Stimulated activated naive CD8-positive, alpha-beta T cell treated with anti-CD3 and anti-CD28 coated beads, Interleukin-15, Interleukin-2, amounts not matched to agents 100 ng/mL and 50 ng/mL, for 24 hours (primary cell): ENCODE data around the gene CNTN4.

ENCODE experiments used
- H3K27ac Mint-ChIP-seq: one replicate; pipeline ENCODE4 v1.8.0; 2021; ENCODE audit warnings: mild to moderate bottlenecking, mixed read lengths
- H3K27me3 Mint-ChIP-seq: one replicate; pipeline ENCODE4 v1.8.0; 2021; ENCODE audit warnings: mixed read lengths
- H3K36me3 Mint-ChIP-seq: one replicate; pipeline ENCODE4 v1.8.0; 2021; ENCODE audit warnings: low read depth, mixed read lengths
- H3K4me1 Mint-ChIP-seq: one replicate; pipeline ENCODE4 v1.8.0; 2021; ENCODE audit warnings: low read depth, mixed read lengths
- H3K4me3 Mint-ChIP-seq: one replicate; pipeline ENCODE4 v1.8.0; 2021; ENCODE audit warnings: mild to moderate bottlenecking, mixed read lengths
- H3K9me3 Mint-ChIP-seq: one replicate; pipeline ENCODE4 v1.8.0; 2021; ENCODE audit warnings: mixed read lengths

CNTN4 gene

DNA sequence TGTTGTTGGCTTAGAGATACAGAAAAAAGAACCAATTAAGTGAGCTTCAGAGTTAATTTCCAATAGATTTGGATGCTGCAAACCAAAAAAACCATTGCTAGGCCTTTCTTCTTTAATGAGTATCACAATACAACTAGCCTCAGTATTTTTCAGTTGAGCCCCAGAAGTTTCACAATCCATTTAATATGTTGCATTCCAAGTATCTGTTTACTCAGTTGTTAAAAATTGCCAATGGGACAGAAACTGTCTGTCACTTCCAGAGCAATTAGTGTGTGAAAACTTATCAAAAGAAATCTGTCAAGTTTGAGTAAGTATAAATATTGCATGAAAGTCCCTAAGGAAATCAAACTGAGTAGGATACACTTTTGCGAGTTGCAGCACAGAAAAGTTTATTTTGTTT is 763.7 kb downstream of the CNTN4 start:
- no peaks in the 10 kb centered on the region for H3K36me3 Mint-ChIP-seq
- no peak overlapping the region for H3K4me3 Mint-ChIP-seq
- peaks cover 4% of the 10 kb centered on the region for H3K27me3 Mint-ChIP-seq
- no peak overlapping the region for H3K27ac Mint-ChIP-seq
- H3K9me3 Mint-ChIP-seq: no peaks in the 10 kb centered on the region
- H3K4me1 Mint-ChIP-seq: no peaks in the 10 kb centered on the region

DNA sequence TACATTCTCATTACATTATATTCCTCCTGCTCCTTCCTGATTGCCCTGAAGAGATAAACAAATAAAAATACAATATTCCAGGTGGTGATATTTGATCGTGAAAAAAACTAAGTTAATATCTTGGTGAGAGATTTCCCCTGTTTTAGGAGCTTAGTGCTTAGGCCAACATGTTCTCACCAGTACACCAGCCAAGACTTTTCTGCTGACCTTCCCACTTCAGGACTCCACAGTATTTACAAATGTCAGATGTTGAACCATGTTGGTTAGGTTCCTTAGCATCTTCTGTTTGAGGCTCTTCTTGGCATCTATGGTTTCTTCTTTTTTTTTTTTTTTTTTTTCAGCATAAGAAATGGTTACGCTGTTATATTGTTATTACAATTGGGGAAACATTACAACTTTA is 764.5 kb downstream of the CNTN4 start:
- Mint-ChIP-seq H3K4me3 (no peak overlapping the region), H3K27me3 (peaks cover 7% of the 10 kb centered on the region), H3K27ac (no peak overlapping the region), H3K4me1 (no peaks in the 10 kb centered on the region), H3K36me3 (no peaks in the 10 kb centered on the region), H3K9me3 (no peaks in the 10 kb centered on the region)

DNA sequence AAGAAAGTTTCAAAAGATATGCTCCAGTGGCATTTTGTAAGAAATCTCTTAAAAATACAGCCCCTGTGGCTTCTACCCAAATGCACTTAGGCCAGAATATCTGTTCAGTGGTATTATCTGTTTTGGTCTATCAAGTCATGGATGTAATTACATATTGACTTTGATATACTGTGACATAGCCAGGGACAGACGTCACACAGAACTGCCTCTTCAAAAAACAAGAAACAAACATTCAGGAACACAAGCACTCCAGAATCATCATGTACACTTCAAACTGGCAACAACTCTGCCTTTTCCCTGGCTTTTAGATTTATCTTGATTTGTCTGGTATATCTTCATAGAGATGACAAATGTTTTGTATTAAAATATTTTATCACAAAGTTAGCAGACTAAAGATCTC is 771.2 kb downstream of the CNTN4 start:
- H3K27ac Mint-ChIP-seq: no peak overlapping the region
- H3K4me3 Mint-ChIP-seq: no peak overlapping the region
- H3K27me3 Mint-ChIP-seq: peaks cover 8% of the 10 kb centered on the region
- no peaks in the 10 kb centered on the region for H3K4me1 Mint-ChIP-seq
- no peaks in the 10 kb centered on the region for H3K36me3 Mint-ChIP-seq
- no peaks in the 10 kb centered on the region for H3K9me3 Mint-ChIP-seq

DNA sequence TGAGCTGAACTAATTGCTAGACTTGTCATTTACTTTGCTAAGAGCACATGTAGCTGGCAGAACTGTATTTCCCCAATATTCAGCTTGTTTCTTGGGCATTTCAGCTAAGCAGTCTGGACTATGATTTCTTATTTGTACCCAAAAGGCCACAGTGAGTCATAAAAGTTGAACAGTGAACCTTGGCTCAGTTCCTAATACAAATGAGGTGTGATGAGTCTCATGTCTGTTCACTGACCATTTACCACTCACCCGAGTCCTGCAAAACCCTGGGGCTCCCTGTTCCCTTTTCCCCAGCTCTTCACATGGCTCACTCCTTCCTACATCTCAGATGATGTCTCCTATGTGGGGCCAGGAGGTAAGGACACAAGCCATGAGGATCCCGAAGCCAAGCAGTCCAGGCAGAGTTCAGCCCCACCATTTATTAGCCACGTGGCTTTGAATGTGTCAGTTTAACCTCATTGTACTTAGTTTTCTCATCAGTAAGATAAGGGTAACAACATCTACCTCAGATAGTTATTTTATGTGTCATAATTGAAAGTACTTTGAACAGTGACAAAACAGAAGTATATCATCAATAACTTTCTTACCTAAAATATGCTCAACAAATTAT is 772.2 kb downstream of the CNTN4 start:
- H3K36me3 Mint-ChIP-seq: no peaks in the 10 kb centered on the region
- H3K9me3 Mint-ChIP-seq: no peaks in the 10 kb centered on the region
- no peak overlapping the region for H3K4me3 Mint-ChIP-seq
- H3K27me3 Mint-ChIP-seq: peaks cover 8% of the 10 kb centered on the region
- no peak overlapping the region for H3K27ac Mint-ChIP-seq
- no peaks in the 10 kb centered on the region for H3K4me1 Mint-ChIP-seq

DNA sequence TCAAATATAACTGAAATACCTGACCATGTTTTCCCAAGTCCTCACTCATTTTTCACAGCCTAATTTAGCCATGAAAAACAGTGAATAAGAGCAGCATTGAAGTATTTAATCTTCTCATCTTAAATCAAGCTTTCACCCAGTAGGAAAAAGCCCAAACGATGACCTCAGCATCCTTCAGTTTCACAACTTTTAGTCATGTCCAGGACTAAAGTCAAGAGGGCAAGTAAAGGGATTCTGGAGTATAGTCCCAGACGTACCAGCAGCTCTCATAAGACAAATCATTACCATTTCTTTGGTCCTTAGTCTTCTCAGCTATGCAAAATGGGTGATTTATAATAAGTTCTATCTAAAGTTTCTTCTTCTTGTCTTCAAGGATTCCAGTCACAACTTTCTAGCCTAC is 774.2 kb downstream of the CNTN4 start:
- peaks cover 5% of the 10 kb centered on the region for H3K27me3 Mint-ChIP-seq
- H3K36me3 Mint-ChIP-seq: no peaks in the 10 kb centered on the region
- H3K9me3 Mint-ChIP-seq: no peaks in the 10 kb centered on the region
- no peak overlapping the region for H3K4me3 Mint-ChIP-seq
- H3K4me1 Mint-ChIP-seq: no peaks in the 10 kb centered on the region
- H3K27ac Mint-ChIP-seq: no peak overlapping the region

DNA sequence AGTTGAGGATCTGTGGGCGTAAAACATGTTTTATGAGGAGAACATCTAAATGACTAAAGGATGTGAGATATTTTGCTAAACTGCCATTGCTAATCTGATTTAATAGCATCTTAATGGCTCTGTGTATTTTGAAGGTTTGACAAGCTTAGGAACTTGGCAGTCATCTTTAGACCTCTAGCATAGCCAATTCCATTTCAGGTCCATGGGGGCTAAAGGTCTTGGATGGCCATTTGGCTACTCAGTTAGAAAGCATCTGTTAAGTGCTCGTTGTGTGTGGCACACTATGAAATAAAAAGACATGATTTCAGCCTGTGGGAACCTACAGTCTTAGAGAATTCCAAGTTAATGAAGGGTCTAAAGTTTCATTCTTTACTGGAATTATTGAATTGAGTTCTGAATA is 775.3 kb downstream of the CNTN4 start:
- Mint-ChIP-seq H3K4me1 (no peaks in the 10 kb centered on the region), H3K4me3 (no peak overlapping the region), H3K36me3 (no peaks in the 10 kb centered on the region), H3K27ac (no peak overlapping the region), H3K9me3 (no peaks in the 10 kb centered on the region), H3K27me3 (peaks cover 10% of the 10 kb centered on the region)

DNA sequence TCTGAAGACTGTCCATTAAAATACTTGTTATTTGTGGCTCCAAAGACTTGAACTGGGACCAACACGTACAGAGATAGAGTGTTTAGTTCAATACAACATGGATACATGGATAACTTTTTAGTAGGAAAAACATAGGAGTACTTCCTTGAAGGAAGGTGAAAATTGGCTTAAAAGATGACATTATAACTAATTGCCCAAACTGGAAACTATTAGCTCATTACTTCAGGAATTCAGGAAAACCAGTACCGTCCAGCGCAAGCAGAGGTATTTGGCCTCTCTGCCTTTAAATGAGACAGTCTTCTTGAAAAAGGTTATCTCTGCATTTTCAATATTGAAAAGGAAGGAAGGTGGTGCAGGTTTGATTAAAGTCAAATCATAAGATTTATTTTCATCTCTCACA is 777.0 kb downstream of the CNTN4 start:
- Mint-ChIP-seq H3K4me1 (no peaks in the 10 kb centered on the region), H3K27me3 (peaks cover 11% of the 10 kb centered on the region), H3K4me3 (no peak overlapping the region), H3K9me3 (no peaks in the 10 kb centered on the region), H3K36me3 (no peaks in the 10 kb centered on the region), H3K27ac (no peak overlapping the region)

DNA sequence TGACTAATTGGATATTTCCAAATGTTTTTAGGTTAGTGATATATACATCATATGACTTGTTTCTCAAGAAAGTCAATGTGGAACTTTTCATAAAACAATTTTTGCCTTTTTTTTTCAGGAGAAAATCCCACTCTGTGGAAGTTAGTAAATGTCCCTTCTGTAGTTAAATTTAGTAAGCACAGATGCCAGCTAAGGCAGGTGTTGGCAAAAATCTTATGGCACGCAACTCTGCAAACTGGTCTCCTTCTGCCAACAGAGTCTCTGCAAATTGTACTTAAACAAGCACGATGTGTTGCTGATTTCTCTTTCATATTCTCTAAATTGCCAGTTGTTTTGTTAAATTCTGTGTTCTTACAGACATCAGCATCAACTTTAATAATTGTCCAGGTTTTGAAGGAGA is 777.7 kb downstream of the CNTN4 start:
- H3K27ac Mint-ChIP-seq: no peak overlapping the region
- no peak overlapping the region for H3K4me3 Mint-ChIP-seq
- H3K4me1 Mint-ChIP-seq: no peaks in the 10 kb centered on the region
- peaks cover 11% of the 10 kb centered on the region for H3K27me3 Mint-ChIP-seq
- H3K9me3 Mint-ChIP-seq: no peaks in the 10 kb centered on the region
- no peaks in the 10 kb centered on the region for H3K36me3 Mint-ChIP-seq

DNA sequence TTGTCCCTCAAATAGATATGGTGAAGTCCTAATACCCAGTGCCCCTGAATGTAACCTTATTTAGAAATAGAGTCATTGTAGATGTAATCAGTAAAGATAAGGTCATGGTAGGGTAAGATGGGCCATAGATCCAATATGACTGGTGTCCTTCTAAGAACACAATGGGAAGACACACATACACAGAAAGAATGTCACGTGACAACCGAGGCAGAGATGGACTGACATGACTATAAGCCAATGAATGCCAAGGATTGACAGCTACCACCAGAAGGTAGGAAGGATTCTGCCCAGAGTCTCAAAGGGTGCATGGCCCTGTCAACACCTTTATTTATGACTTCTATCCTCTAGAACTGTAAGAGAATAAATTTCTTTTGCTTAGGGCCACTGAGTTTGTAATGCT is 780.4 kb downstream of the CNTN4 start:
- Mint-ChIP-seq H3K27me3 (peaks cover 7% of the 10 kb centered on the region), H3K36me3 (no peaks in the 10 kb centered on the region), H3K4me3 (no peak overlapping the region), H3K4me1 (no peaks in the 10 kb centered on the region), H3K27ac (no peak overlapping the region), H3K9me3 (no peaks in the 10 kb centered on the region)

DNA sequence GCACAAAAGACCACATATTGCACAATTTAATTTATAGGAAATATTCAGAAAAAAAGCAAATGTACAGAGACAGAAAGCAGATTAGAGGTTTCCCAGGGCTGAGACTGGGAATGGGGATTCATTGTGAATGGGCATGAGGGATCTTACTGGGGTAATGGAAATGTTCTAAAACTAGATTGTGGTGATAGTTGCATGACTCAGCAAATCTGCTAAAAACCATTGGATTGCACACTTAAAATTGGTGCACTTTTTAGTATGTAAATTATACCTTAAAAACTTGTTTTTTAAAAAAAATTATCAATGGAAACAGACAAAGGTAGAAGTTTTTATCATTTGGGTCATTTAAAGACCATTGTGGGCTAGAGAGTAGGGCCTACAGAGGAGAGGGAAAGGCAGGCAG is 780.9 kb downstream of the CNTN4 start:
- no peaks in the 10 kb centered on the region for H3K9me3 Mint-ChIP-seq
- no peaks in the 10 kb centered on the region for H3K36me3 Mint-ChIP-seq
- H3K4me1 Mint-ChIP-seq: no peaks in the 10 kb centered on the region
- no peak overlapping the region for H3K27ac Mint-ChIP-seq
- H3K27me3 Mint-ChIP-seq: peaks cover 7% of the 10 kb centered on the region
- no peak overlapping the region for H3K4me3 Mint-ChIP-seq

DNA sequence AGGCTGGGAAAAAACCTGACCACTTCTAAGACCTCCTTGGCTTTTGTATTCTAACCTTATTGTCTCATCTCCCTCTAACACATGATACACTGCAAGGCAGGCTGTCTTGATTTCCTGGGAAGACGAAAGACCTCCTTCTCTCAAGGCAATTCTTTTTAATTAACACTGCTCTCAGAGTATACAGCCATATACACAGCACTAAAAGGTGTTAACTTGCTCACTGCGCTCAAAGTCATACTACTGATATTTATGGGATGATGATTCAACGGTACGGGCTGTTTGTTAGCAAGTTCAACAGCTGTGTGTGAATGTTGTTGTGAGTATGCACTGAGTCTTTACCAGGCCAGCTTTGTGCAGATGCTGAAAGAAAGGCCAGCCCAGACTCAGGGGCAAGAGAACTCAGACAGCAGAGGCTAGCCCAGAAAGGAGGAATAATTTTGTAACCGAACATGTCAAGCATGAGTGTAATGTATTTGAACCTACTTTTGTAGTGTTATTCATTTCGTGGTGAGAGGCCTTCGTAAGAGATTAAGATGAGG is 781.6 kb downstream of the CNTN4 start:
- Mint-ChIP-seq H3K27ac (no peak overlapping the region), H3K4me1 (no peaks in the 10 kb centered on the region), H3K36me3 (no peaks in the 10 kb centered on the region), H3K27me3 (peaks cover 7% of the 10 kb centered on the region), H3K9me3 (no peaks in the 10 kb centered on the region), H3K4me3 (no peak overlapping the region)

DNA sequence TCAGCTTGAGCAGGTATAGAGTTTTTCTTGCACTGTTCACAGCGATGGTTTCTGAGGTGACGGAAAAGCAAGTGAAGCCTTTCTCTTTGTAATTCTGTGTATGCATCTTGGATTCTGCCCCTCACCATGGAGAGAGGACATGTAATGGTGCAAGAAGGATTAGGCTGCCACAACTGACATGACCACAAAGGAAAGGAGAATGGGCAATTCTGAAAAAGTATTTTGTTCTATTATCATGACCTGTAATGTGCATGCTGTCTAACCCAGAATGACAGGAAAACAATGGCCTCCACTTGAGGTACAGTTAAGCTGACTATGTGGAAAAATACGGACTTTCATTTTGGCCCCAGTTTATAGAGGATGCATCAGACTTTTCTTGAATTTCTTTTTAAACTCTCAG is 784.6 kb downstream of the CNTN4 start:
- Mint-ChIP-seq H3K27ac (no peak overlapping the region), H3K9me3 (no peaks in the 10 kb centered on the region), H3K4me1 (no peaks in the 10 kb centered on the region), H3K4me3 (no peak overlapping the region), H3K36me3 (no peaks in the 10 kb centered on the region), H3K27me3 (peaks cover 3% of the 10 kb centered on the region)

DNA sequence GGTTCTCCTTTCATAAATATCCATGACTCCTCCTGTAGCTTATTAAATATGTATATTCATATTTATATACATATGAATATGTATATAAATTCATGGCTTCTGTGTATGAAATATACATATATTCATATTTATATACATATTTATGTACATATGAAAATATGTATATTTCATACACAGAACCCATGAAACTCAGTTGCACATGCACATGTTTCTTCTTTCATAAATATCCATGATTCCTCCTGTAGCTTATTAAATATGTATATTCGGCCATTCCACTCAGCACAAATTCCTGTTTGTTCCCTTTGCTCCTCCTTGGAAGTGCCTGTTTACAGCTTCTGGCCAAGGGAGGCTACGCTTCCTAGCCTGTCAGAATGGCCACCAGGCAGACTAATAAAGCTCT is 789.9 kb downstream of the CNTN4 start:
- no peaks in the 10 kb centered on the region for H3K9me3 Mint-ChIP-seq
- H3K4me1 Mint-ChIP-seq: no peaks in the 10 kb centered on the region
- no peak overlapping the region for H3K27ac Mint-ChIP-seq
- no peaks in the 10 kb centered on the region for H3K36me3 Mint-ChIP-seq
- peaks cover 8% of the 10 kb centered on the region for H3K27me3 Mint-ChIP-seq
- no peak overlapping the region for H3K4me3 Mint-ChIP-seq

DNA sequence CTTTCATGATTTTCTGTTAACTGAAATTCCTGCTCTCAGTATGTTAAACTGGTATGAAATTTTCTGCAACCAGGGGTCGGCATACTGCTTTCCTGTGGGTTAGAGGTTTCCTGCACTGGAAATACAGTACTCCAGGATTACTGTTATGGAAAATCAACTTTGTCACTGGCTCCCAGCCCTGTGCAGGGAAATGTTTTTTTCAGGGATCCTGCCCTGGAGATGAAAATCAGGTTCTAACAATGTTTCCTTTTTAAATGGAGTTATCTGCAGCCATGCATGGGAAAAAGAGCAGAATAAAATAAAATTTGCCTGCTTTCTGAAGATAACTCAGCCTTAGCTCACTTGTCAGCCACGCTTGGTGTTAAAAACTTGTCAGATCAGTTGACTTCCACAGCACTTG is 791.1 kb downstream of the CNTN4 start:
- H3K4me1 Mint-ChIP-seq: no peaks in the 10 kb centered on the region
- no peaks in the 10 kb centered on the region for H3K9me3 Mint-ChIP-seq
- no peaks in the 10 kb centered on the region for H3K36me3 Mint-ChIP-seq
- peaks cover 8% of the 10 kb centered on the region for H3K27me3 Mint-ChIP-seq
- no peak overlapping the region for H3K27ac Mint-ChIP-seq
- no peak overlapping the region for H3K4me3 Mint-ChIP-seq

DNA sequence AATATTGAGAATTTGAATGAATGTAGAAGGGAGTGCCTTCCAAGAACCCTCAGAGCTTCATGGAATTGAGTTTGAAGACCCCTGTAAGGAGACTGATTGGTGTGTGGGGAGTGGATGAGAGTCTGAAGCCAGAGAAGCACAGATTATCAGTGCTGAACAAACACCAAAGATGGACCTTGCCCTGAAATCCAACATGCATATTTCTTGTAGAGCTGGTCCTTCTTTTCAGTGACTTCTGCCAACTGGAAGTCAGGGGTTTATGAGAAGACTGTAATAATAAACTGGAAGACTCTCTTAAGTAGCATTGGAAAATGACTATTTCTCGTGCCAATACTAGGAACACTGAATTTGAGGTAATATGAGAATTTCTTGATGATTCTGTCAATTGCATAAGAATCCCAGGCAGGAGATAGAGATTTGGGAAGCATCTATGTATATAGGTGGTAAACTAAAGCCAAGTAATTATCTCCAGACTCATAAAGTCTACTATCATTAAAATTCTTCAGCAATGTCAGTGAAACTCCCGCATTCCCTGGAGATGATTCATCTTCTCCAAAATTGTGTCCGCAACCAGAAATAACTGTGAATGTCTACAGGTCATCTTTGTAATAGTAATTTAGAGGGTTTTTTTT is 797.8 kb downstream of the CNTN4 start:
- Mint-ChIP-seq H3K9me3 (no peaks in the 10 kb centered on the region), H3K36me3 (no peaks in the 10 kb centered on the region), H3K27ac (no peak overlapping the region), H3K27me3 (no peaks in the 10 kb centered on the region), H3K4me1 (no peaks in the 10 kb centered on the region), H3K4me3 (no peak overlapping the region)

DNA sequence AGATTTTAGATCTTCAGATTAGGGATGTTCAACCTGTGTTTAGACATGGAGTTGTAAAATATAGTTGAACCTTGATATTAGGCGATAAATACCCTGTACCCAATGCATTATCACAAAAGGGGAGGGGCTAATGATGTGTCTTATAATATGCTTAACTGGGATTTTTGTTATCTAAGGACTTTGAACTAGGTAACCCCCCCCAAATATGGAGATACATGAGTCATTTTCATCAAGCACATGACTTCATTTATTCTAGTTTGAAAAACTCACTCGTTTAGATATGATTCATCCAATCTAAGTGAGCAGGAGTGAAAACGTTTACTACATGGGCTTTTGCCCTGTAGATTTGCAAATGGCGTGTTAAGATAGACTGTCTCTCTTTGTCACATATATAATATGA is 799.2 kb downstream of the CNTN4 start:
- H3K4me1 Mint-ChIP-seq: no peaks in the 10 kb centered on the region
- no peak overlapping the region for H3K27ac Mint-ChIP-seq
- H3K36me3 Mint-ChIP-seq: no peaks in the 10 kb centered on the region

More for the DNA sequence above, 799.2 kb downstream of the CNTN4 start:
- Mint-ChIP-seq H3K27me3 (no peaks in the 10 kb centered on the region), H3K9me3 (no peaks in the 10 kb centered on the region), H3K4me3 (no peak overlapping the region)
